GM18526 (cell line): ENCODE data around the gene REPIN1.

Experiments
- POLR2A ChIP-seq: IDR thresholded peaks from 3 replicates; pipeline ENCODE4 v1.6.1; 2011; ENCODE audit not compliant: insufficient read length; ENCODE audit errors: extremely low read depth

The REPIN1 gene

GRCh38 chr7:150332852-150333635 lies 35.6 kb upstream of the REPIN1 start:
- no peak for TF ChIP-seq POLR2A

- TF ChIP-seq POLR2A, result no peak
Measured at GRCh38 chr7:150333659-150334058, 35.0 kb upstream of the REPIN1 start.

- no peak for TF ChIP-seq POLR2A
Measured at GRCh38 chr7:150334108-150334507, 34.5 kb upstream of the REPIN1 start.

GRCh38 chr7:150335108-150335773 lies 33.4 kb upstream of the REPIN1 start:
- TF ChIP-seq POLR2A, result no peak

- no peak for TF ChIP-seq POLR2A
Measured at GRCh38 chr7:150335774-150336112, 32.9 kb upstream of the REPIN1 start.

GRCh38 chr7:150336746-150337145 lies 31.9 kb upstream of the REPIN1 start:
- no peak for TF ChIP-seq POLR2A

- TF ChIP-seq POLR2A, result no peak
Measured at GRCh38 chr7:150337179-150337578, 31.4 kb upstream of the REPIN1 start.

- TF ChIP-seq POLR2A, result no peak
Measured at GRCh38 chr7:150337659-150338081, 31.0 kb upstream of the REPIN1 start.

- no peak for TF ChIP-seq POLR2A
Measured at GRCh38 chr7:150338166-150338829, 30.3 kb upstream of the REPIN1 start.

- no peak for TF ChIP-seq POLR2A
Measured at GRCh38 chr7:150339409-150339809, 29.2 kb upstream of the REPIN1 start.

GRCh38 chr7:150340024-150340749 lies 28.4 kb upstream of the REPIN1 start:
- TF ChIP-seq POLR2A, result no peak

- TF ChIP-seq POLR2A, result no peak
Measured at GRCh38 chr7:150340875-150341262, 27.8 kb upstream of the REPIN1 start.

GRCh38 chr7:150341263-150342120 lies 27.1 kb upstream of the REPIN1 start, which contains the start of gene RARRES2:
TSS of gene RARRES2 (minus strand) at chr7:150341629. CDS start at chr7:150340609, 1,020 bp downstream.
- no peak for TF ChIP-seq POLR2A

GRCh38 chr7:150342121-150342408 lies 26.6 kb upstream of the REPIN1 start:
- no peak for TF ChIP-seq POLR2A

- TF ChIP-seq POLR2A, result no peak
Measured at GRCh38 chr7:150343225-150343624, 25.4 kb upstream of the REPIN1 start.

- TF ChIP-seq POLR2A, result no peak
Measured at GRCh38 chr7:150344299-150344698, 24.3 kb upstream of the REPIN1 start.
